ENCODE results near the gene WDR4. TPM values are rescaled to one million over a fixed set of nuclear protein-coding genes. Genes with fewer than 3 reads are reported as not detected.

WDR4 gene
- polyA plus RNA-seq, 1 of the 3 experiments (the other 2 are of a cell fraction), result 26.5 TPM

GRCh38 chr21:42892931-42893755, 13.8 kb upstream of the WDR4 start, which contains the start of gene NDUFV3 (continued):
- no peak; the same call in none of the 2 replicates for TF ChIP-seq SIN3A (IDR thresholded peaks at IDR 0.05; ENCODE audit: borderline replicate concordance, low read depth, low read length)
- peak; percentile 60 for TF ChIP-seq MAX (IDR thresholded peaks at IDR 0.05; ENCODE audit: low read depth)
- TF ChIP-seq RCOR1 (IDR thresholded peaks at IDR 0.05; ENCODE audit: low read length), result peak; percentile 12; the same call in 1 of the 2 replicates
- peak; percentile 86 for TF ChIP-seq POLR2AphosphoS5 (IDR thresholded peaks at IDR 0.05; ENCODE audit: low read depth, low read length)
- no peak for TF ChIP-seq ELF1 (IDR thresholded peaks at IDR 0.05)
- TF ChIP-seq EP300 (IDR thresholded peaks at IDR 0.05; ENCODE audit: borderline replicate concordance in 1 of 2, low read depth in 1 of 2, low read length in 1 of 2), result no peak
- TF ChIP-seq GATA2 (CRISPR knock-in tag; IDR thresholded peaks at IDR 0.05), result no peak
- TF ChIP-seq GABPA (IDR thresholded peaks at IDR 0.05; ENCODE audit: low read depth), result no peak
- TF ChIP-seq RAD21 (IDR thresholded peaks at IDR 0.05; ENCODE audit: low read length), result no peak
- TF ChIP-seq, protein P1, sequence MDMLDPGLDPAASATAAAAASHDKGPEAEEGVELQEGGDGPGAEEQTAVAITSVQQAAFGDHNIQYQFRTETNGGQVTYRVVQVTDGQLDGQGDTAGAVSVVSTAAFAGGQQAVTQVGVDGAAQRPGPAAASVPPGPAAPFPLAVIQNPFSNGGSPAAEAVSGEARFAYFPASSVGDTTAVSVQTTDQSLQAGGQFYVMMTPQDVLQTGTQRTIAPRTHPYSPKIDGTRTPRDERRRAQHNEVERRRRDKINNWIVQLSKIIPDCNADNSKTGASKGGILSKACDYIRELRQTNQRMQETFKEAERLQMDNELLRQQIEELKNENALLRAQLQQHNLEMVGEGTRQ (IDR thresholded peaks at IDR 0.05; ENCODE audit: borderline replicate concordance, low read depth, low read length), result no peak
- TF ChIP-seq MEF2A (IDR thresholded peaks at IDR 0.05; ENCODE audit: borderline replicate concordance, low read depth), result no peak
- no peak for TF ChIP-seq NFIC (IDR thresholded peaks at IDR 0.05; ENCODE audit: borderline replicate concordance)

GRCh38 chr21:42892582-42892930, 13.2 kb upstream of the WDR4 start:
- Histone ChIP-seq H3K36me3 (replicated peaks in 1 of 2; ENCODE audit: control insufficient read depth in 1 of 2, insufficient read depth in 2 of 2, low read length in 1 of 2) (peaks cover 5 to 16% of the 10 kb centered on the region in 2 experiments), H3K79me2 (ENCODE audit: insufficient read depth) (peaks cover 38% of the 10 kb centered on the region), H3K9ac (peak overlapping the region; percentile 92), H3K9me3 (no peaks in the 10 kb centered on the region), H3K4me3 (ENCODE audit: low read depth in 2 of 2, low read length in 1 of 2) (peak overlapping the region; percentile 78 to 92), H3K9me2 (no peaks in the 10 kb centered on the region), H3K27me3 (ENCODE audit: insufficient read depth) (no peaks in the 10 kb centered on the region), H2AFZ (ENCODE audit: low read depth) (peak overlapping the region; percentile 69), H4K20me1 (ENCODE audit: insufficient read depth) (peaks cover 5% of the 10 kb centered on the region; the same call in 1 of the 2 replicates), H3F3A (replicated peaks; ENCODE audit: insufficient read depth) (peaks cover 23% of the 10 kb centered on the region), H3K27ac (ENCODE audit: low read depth in 2 of 2, low read length in 1 of 2) (peak overlapping the region; percentile 85 to 92), H3K4me2 (peak overlapping the region; percentile 83), H3K4me1 (ENCODE audit: control insufficient read depth in 1 of 2, insufficient read depth in 2 of 2, low read depth in 1 of 2, low read length in 1 of 2) (peaks cover 4 to 5% of the 10 kb centered on the region in 2 experiments; a peak in 2 of 4 replicates)
- WGBS (ENCODE audit: low lambda C conversion rate), result 26% methylated on average over 18 of the region's 18 CpGs
- DNase-seq, result no peak
- POLR2A ChIA-PET, result interaction anchor here (0.7 to 1.5 kb wide), 5 partner anchors 14 to 300 kb away, joined by 3 to 4 read pairs (median 3); partner anchors contain the start of genes PDE9A, PKNOX1 and WDR4
- CTCF ChIA-PET, result interaction anchor here (0.8 to 1.3 kb wide), 2 partner anchors 16 to 238 kb away, joined by 3 to 4 read pairs; partner anchors contain the start of gene PDE9A
- TF ChIP-seq FOXM1 (IDR thresholded peaks at IDR 0.05; ENCODE audit: low read depth), result no peak
- no peak for TF ChIP-seq EP300 (IDR thresholded peaks at IDR 0.05; ENCODE audit: borderline replicate concordance in 1 of 2, low read depth in 1 of 2, low read length in 1 of 2)
- TF ChIP-seq REST (IDR thresholded peaks at IDR 0.05; ENCODE audit: low read depth, low read length), result no peak
- peak; percentile 3; the same call in 1 of the 2 replicates for TF ChIP-seq GATA2 (CRISPR knock-in tag; IDR thresholded peaks at IDR 0.05)
- no peak for TF ChIP-seq ELF1 (IDR thresholded peaks at IDR 0.05)
- TF ChIP-seq MAX (IDR thresholded peaks at IDR 0.05; ENCODE audit: low read depth), result peak; percentile 26
- no peak for TF ChIP-seq EZH2phosphoT487 (IDR thresholded peaks at IDR 0.05; ENCODE audit: borderline replicate concordance, low read depth)
